Suprapubic skin (tissue), 4 donors: ENCODE measurements around the gene KLHL26. TPM values are rescaled to one million over a fixed set of nuclear protein-coding genes. Genes with fewer than 3 reads are reported as not detected.

Source experiments
- DNase-seq, 2 donors: peaks; one replicate each; pipeline ENCODE4 v3.0.0-alpha.2; 2019; ENCODE audit warnings: low spot score in 2 of 2
- H3K27ac ChIP-seq: fragments of 200-600 bp; sonication (generic); one replicate; pipeline ENCODE4 v1.5.1; 2019
- H3K27me3 ChIP-seq: fragments of 200-600 bp; sonication (generic); one replicate; pipeline ENCODE4 v1.5.1; 2019
- H3K36me3 ChIP-seq: fragments of 200-600 bp; sonication (generic); one replicate; pipeline ENCODE4 v1.5.1; 2019
- H3K4me1 ChIP-seq: fragments of 200-600 bp; sonication (generic); one replicate; pipeline ENCODE4 v1.5.1; 2019
- H3K4me3 ChIP-seq: fragments of 200-600 bp; sonication (generic); one replicate; pipeline ENCODE4 v1.5.1; 2019; ENCODE audit warnings: mild to moderate bottlenecking
- H3K9me3 ChIP-seq: fragments of 200-600 bp; sonication (generic); one replicate; pipeline ENCODE4 v1.5.1; 2019
- EP300 ChIP-seq: sonication (generic); formaldehyde crosslinking; IDR thresholded peaks from one replicate; pipeline ENCODE4 v1.6.1; 2017; ENCODE audit warnings: antibody characterized with exemption
- POLR2A ChIP-seq, 2 donors: fragments of 450-650 bp; IDR thresholded peaks; one replicate each; pipeline ENCODE4 v1.6.1; 2017; ENCODE audit warnings: antibody characterized with exemption in 2 of 2, mild to moderate bottlenecking in 2 of 2, moderate library complexity in 2 of 2
- POLR2AphosphoS5 ChIP-seq, 3 donors: sonication (generic); formaldehyde crosslinking; IDR thresholded peaks; one replicate each; pipeline ENCODE4 v1.6.1; 2017; ENCODE audit warnings: antibody characterized with exemption in 3 of 3
- WGBS: methylation state at CpG from one replicate; pipeline ENCODE4 v1.1.5; 2018; 5-methylcytosine and 5-hydroxymethylcytosine counted together
- total RNA-seq, 4 donors: library from RNA; depleted of rRNA; stranded (reverse); fragments of >200 nt; gene quantifications; one replicate each; pipeline ENCODE4 v1.1.0, GENCODE V29; 2016
- TF ChIP-seq, protein P1 (sequence below), 2 donors: fragments of 200-600 bp in 1 of 2; fragments of 450-650 bp in 1 of 2; sonication (generic) in 1 of 2; IDR thresholded peaks; one replicate each; pipeline ENCODE4 v1.5.1; 2016 to 2019; ENCODE audit warnings: antibody characterized with exemption in 2 of 2, mild to moderate bottlenecking in 1 of 2, moderate library complexity in 1 of 2

Gene KLHL26
- total RNA-seq, 4 donors from 2014 or later: 6.9 to 26.5 (median 11.5) TPM

- TF ChIP-seq EP300: no peak
- TF ChIP-seq, protein P1, sequence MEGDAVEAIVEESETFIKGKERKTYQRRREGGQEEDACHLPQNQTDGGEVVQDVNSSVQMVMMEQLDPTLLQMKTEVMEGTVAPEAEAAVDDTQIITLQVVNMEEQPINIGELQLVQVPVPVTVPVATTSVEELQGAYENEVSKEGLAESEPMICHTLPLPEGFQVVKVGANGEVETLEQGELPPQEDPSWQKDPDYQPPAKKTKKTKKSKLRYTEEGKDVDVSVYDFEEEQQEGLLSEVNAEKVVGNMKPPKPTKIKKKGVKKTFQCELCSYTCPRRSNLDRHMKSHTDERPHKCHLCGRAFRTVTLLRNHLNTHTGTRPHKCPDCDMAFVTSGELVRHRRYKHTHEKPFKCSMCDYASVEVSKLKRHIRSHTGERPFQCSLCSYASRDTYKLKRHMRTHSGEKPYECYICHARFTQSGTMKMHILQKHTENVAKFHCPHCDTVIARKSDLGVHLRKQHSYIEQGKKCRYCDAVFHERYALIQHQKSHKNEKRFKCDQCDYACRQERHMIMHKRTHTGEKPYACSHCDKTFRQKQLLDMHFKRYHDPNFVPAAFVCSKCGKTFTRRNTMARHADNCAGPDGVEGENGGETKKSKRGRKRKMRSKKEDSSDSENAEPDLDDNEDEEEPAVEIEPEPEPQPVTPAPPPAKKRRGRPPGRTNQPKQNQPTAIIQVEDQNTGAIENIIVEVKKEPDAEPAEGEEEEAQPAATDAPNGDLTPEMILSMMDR (IDR thresholded peaks at IDR 0.05): no peak
- no peak for TF ChIP-seq POLR2AphosphoS5 (IDR thresholded peaks at IDR 0.05)
- no peak for TF ChIP-seq POLR2A (IDR thresholded peaks at IDR 0.05)
- no peak overlapping the region for H3K27ac ChIP-seq
- no peak overlapping the region for H3K4me3 ChIP-seq
- H3K36me3 ChIP-seq: no peaks in the 10 kb centered on the region
- H3K9me3 ChIP-seq: no peaks in the 10 kb centered on the region
- H3K27me3 ChIP-seq: no peaks in the 10 kb centered on the region
- peaks cover 45% of the 10 kb centered on the region for H3K4me1 ChIP-seq
- 95% methylated on average over 7 of the region's 7 CpGs for WGBS
- DNase-seq: no peak
Measured at GRCh38 chr19:18654469-18654868, 17.6 kb downstream of the KLHL26 start.

DNA sequence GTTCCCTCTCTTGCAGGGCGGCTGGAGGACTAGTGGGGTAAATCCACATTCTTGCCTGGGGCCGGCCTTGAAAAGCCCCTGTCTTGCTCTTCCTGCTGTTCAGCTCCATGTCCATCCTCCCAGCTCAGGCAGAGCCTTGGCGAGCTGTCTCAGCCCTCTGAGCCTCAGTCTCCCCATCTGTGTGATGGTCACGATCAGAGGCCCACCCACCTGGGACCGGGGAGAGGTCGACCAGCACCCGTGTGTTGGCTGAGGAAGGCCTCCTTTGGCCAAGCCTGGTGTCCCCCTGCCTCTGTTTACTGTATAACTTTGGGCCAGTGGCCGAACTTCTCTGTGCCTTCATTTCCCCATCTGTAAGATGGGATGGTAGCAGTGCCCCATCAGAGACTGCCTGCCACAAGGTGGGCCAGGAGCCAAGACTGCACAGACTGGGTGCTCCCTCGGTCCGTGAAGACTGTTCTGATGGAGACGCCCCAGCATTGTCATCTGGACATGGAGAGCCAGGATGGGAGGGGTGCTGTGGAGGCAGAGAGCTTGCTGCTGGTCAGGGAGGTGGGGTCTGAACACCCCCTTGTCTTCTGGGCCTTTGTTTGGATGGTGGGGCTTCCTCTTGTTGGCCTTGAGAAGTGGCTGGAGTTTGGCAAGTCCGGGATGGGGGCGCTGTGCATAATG, 18.5 kb downstream of the KLHL26 start:
- no peak overlapping the region for H3K27ac ChIP-seq
- no peaks in the 10 kb centered on the region for H3K36me3 ChIP-seq
- TF ChIP-seq POLR2A (IDR thresholded peaks at IDR 0.05) (no peak), POLR2AphosphoS5 (IDR thresholded peaks at IDR 0.05) (no peak), EP300 (no peak)
- TF ChIP-seq, protein P1 (IDR thresholded peaks at IDR 0.05): no peak
- H3K9me3 ChIP-seq: no peaks in the 10 kb centered on the region
- DNase-seq: no peak
- H3K4me3 ChIP-seq: no peak overlapping the region
- H3K27me3 ChIP-seq: no peaks in the 10 kb centered on the region
- peaks cover 45% of the 10 kb centered on the region for H3K4me1 ChIP-seq
- WGBS: 85% methylated on average over 5 of the region's 13 CpGs

- Histone ChIP-seq H3K9me3 (no peaks in the 10 kb centered on the region), H3K36me3 (no peaks in the 10 kb centered on the region), H3K4me1 (peaks cover 42% of the 10 kb centered on the region), H3K27me3 (no peaks in the 10 kb centered on the region), H3K27ac (no peak overlapping the region), H3K4me3 (no peak overlapping the region)
- WGBS: 72% methylated on average over 6 of the region's 19 CpGs
- DNase-seq: no peak
- TF ChIP-seq, protein P1 (IDR thresholded peaks at IDR 0.05): no peak
- TF ChIP-seq EP300: no peak
- TF ChIP-seq POLR2AphosphoS5 (IDR thresholded peaks at IDR 0.05): no peak
- no peak for TF ChIP-seq POLR2A (IDR thresholded peaks at IDR 0.05)
Measured at GRCh38 chr19:18656337-18657086, 19.7 kb downstream of the KLHL26 start.

DNA sequence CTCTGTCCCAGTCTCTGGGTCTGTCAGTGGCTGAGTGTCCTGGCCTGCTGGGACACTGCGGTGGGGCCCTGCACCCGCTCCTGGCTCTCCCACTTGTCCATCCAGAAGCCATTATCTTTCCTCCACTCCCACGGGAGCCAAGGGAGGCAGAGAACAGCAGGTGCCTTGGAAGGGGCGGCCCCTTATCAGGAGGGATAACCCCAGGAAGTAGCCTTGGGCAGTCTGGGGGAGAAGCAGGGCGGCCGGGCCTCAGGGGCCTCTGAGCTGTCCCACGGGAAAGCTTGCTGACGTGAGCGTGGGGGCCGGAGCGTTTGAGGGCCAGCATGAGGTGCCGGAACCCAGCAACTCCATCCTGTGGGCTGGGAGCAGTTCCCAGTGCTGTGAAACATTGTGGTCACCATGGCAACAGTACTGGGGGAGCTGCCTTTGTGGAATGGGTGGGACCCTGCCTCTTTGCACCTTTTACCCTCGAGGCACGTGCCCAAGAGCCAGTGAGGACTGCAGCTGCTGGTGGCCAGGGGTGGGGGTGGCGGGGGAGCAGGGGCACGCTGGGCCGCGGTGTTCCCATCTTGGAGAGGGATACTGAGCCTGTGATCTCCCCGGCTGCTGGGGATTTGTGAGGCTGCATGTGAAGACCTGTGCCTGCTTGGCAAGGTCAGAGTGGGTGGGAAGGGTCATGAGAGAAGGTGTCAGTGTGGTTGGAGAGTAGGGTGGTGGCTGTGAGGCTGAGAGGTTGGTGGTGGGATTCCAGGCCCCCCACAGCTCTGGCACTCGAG, 20.9 kb downstream of the KLHL26 start:
- 59% methylated on average over 19 of the region's 20 CpGs for WGBS
- H3K4me1 ChIP-seq: peaks cover 39% of the 10 kb centered on the region
- H3K4me3 ChIP-seq: no peak overlapping the region
- TF ChIP-seq, protein P1 (IDR thresholded peaks at IDR 0.05): no peak
- TF ChIP-seq POLR2A (IDR thresholded peaks at IDR 0.05) (no peak), EP300 (no peak), POLR2AphosphoS5 (IDR thresholded peaks at IDR 0.05) (no peak)
- DNase-seq: no peak
- H3K9me3 ChIP-seq: no peaks in the 10 kb centered on the region
- H3K27ac ChIP-seq: no peak overlapping the region
- no peaks in the 10 kb centered on the region for H3K27me3 ChIP-seq
- H3K36me3 ChIP-seq: no peaks in the 10 kb centered on the region

DNA sequence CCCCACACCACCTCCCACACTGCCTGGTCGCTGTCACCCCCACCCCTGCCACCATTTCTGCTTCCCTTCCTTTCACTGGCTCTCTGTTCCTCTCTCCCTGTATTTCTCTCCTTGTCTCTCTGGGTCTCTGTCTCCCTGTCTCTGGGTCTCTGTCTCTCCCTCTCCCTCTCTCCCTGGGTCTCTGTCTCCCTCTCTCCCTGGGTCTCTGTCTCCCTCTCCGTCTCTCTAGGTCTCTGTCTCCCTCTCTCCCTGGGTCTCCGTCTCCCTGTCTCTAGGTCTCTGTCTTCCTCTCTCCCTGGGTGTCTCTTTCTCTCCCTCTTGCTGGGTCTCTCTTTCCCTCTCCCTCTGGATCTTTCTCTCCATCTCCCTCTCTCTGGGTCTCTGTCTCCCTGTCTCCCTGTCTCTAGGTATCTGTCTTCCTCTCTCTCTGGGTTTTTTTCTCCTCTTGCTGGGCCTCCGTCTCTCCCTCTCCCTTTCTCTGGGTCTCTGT, 21.6 kb downstream of the KLHL26 start:
- no peaks in the 10 kb centered on the region for H3K27me3 ChIP-seq
- H3K4me1 ChIP-seq: peaks cover 39% of the 10 kb centered on the region
- no peak overlapping the region for H3K4me3 ChIP-seq
- no peak for TF ChIP-seq POLR2AphosphoS5 (IDR thresholded peaks at IDR 0.05)
- TF ChIP-seq POLR2A (IDR thresholded peaks at IDR 0.05): no peak
- TF ChIP-seq, protein P1 (IDR thresholded peaks at IDR 0.05): no peak
- no peak for TF ChIP-seq EP300
- WGBS: 85% methylated on average over 4 of the region's 4 CpGs
- no peaks in the 10 kb centered on the region for H3K9me3 ChIP-seq
- H3K27ac ChIP-seq: peak overlapping the region; percentile 73
- no peaks in the 10 kb centered on the region for H3K36me3 ChIP-seq
- no peak for DNase-seq
